Lower leg skin (tissue), 4 donors: ENCODE measurements around the gene SLC6A5. TPM values are rescaled to one million over a fixed set of nuclear protein-coding genes. Genes with fewer than 3 reads are reported as not detected.
"Not testable (repeated sequence)": the region's sequence is repeated elsewhere in the genome, so short reads cannot be mapped to it uniquely, and the experiment has no call there.

ENCODE experiments used
- DNase-seq, 2 donors: peaks; one replicate each; pipeline ENCODE4 v3.0.0-alpha.2; 2019; ENCODE audit warnings: low spot score in 2 of 2
- H3K4me3 ChIP-seq: fragments of 200-600 bp; sonication (generic); 2 replicates; pipeline ENCODE4 v1.5.1; 2017; ENCODE audit warnings: mild to moderate bottlenecking, low read depth; ENCODE audit not compliant: poor library complexity, severe bottlenecking
- CTCF ChIP-seq, 3 donors: fragments of 450-650 bp; IDR thresholded peaks; one replicate each; pipeline ENCODE4 v1.5.1; 2016; ENCODE audit warnings: antibody characterized with exemption in 3 of 3, mild to moderate bottlenecking in 3 of 3, moderate library complexity in 2 of 3
- POLR2A ChIP-seq, 2 donors: fragments of 450-650 bp; IDR thresholded peaks; one replicate each; pipeline ENCODE4 v1.6.1; 2016 to 2017; ENCODE audit warnings: antibody characterized with exemption in 2 of 2, mild to moderate bottlenecking in 1 of 2, moderate library complexity in 1 of 2
- WGBS, 2 donors: methylation state at CpG; one replicate each; pipeline ENCODE4 v1.1.5; 2018; 5-methylcytosine and 5-hydroxymethylcytosine counted together
- intact Hi-C: fragments of 100-400 bp; cut with DNase I; formaldehyde crosslinking; loops from one replicate; pipeline ENCODE4 v1.15.0; 2023; ENCODE audit warnings: low total_unique reads
- total RNA-seq, 4 donors: library from RNA; depleted of rRNA; stranded (reverse); fragments of >200 nt; gene quantifications; one replicate each; pipeline ENCODE4 v1.1.0, GENCODE V29; 2016

The SLC6A5 gene
- total RNA-seq, 4 donors from 2014 or later = not detected

DNA sequence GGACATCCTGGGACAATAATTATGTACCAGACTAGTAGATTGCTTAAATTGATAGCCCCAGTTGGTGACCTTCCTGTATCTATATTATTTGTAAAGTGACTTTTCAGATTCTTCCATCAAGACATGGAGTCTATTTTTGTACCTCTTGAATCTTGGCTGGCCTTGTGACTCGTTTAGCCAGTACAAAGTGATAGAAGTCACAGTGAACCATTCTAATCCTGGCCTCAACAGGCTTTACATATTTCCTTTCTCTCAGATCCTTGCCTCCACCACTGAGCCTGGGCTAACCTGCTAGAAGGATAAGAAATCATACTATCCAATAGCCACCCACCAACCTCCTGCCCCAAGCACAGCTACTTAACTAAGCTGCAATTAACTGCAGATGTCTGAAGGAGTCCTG lies 37.5 kb upstream of the SLC6A5 start:
- H3K4me3 ChIP-seq = no peak overlapping the region
- WGBS, 2 donors = 50 to 55% methylated on average over 1 of the region's 1 CpG
- no peak for TF ChIP-seq CTCF (IDR thresholded peaks at IDR 0.05)
- TF ChIP-seq POLR2A (IDR thresholded peaks at IDR 0.05) = no peak
- no peak for DNase-seq
- intact Hi-C loops = no loop called here

GRCh38 chr11:20563866-20564265 lies 35.5 kb upstream of the SLC6A5 start:
- H3K4me3 ChIP-seq = no peak overlapping the region
- TF ChIP-seq POLR2A (IDR thresholded peaks at IDR 0.05) (no peak), CTCF (IDR thresholded peaks at IDR 0.05) (no peak)
- DNase-seq = no peak
- intact Hi-C loops = no loop called here

GRCh38 chr11:20564846-20565635 lies 34.4 kb upstream of the SLC6A5 start:
- intact Hi-C loops = no loop called here
- 81 to 90% methylated on average over 1 of the region's 1 CpG for WGBS, 2 donors
- H3K4me3 ChIP-seq = no peak overlapping the region
- TF ChIP-seq POLR2A (IDR thresholded peaks at IDR 0.05) (no peak), CTCF (IDR thresholded peaks at IDR 0.05) (no peak)
- no peak for DNase-seq

DNA sequence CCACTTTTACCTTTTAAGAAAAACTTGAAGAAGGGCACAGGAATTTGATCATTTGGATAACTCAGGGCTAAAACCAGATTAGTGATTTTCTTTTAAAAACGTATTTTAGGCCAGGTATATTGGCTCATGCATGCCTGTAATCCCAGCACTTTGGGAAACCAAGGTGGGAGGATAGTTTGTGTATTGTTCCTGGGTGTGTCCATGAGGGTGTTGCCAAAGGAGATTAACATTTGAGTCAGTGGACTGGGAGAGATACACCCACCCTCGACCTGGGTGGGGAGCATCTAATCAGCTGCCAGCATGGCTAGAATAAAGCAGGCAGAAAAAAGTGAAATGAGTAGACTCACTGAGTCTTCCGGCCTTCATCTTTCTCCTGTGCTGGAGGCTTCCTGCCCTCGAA lies 33.3 kb upstream of the SLC6A5 start:
- WGBS, 2 donors = 43 to 44% methylated on average over 4 of the region's 4 CpGs
- intact Hi-C loops, H3K4me3 ChIP-seq, DNase-seq: not testable (repeated sequence)

- H3K4me3 ChIP-seq = no peak overlapping the region
- DNase-seq = no peak
- 71 to 76% methylated on average over 5 of the region's 5 CpGs for WGBS, 2 donors
- TF ChIP-seq POLR2A (IDR thresholded peaks at IDR 0.05) = no peak
- no peak for TF ChIP-seq CTCF (IDR thresholded peaks at IDR 0.05)
- intact Hi-C loops = no loop called here
Measured at GRCh38 chr11:20566591-20567434, 32.6 kb upstream of the SLC6A5 start.

DNA sequence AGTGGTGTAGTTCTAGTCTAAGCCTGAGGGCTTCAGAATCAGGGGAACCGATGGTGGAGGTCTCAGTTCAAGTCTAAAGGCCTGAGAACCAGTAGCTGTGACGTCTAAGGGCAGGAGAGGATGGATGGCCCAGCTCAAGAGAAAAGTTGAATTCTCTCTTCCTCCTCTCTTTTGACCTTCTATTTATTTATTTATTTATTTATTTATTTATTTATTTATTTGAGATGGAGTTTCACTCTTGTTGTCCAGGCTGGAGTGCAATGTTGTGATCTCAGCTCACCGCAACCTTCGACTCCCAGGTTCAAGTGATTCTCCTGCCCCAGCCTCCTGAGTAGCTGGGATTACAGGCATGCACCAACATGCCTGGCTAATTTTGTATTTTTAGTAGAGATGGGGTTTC lies 19.7 kb upstream of the SLC6A5 start:
- DNase-seq, H3K4me3 ChIP-seq, intact Hi-C loops: not testable (repeated sequence)
- 86 to 92% methylated on average over 4 of the region's 4 CpGs for WGBS, 2 donors
